ENCODE results near the gene LILRB2.

LILRB2 gene

DNA sequence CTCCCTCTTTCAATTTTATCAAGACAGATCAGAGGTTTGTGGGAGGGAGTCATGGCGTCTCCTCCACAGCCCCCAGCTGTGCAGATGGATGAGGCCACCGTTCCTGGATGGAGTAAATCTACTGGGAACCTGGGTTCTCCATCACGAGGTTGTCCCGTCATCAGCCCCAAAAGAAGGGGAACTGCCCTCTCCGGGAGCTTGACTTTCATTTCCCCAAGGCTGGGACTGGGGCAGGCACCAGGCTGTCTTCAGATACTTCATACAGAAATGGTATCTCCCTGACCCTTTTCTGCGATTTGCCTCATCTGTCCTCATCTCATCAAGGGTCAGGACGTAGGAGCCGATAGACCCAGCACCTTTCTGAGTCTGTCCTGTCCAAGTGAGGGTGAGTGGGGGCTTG lies 9.8 kb downstream of the LILRB2 start:
- H3K4me1 ChIP-seq (ENCODE audit: control insufficient read depth, insufficient read depth, low read length) = no peaks in the 10 kb centered on the region
- H3K27ac ChIP-seq (ENCODE audit: low read depth, low read length) = no peak overlapping the region
- no peaks in the 10 kb centered on the region for H3K36me3 ChIP-seq (ENCODE audit: control insufficient read depth, insufficient read depth, low read length)
- no peak overlapping the region for H3K4me3 ChIP-seq (ENCODE audit: low read depth, low read length)
- H3K27me3 ChIP-seq (ENCODE audit: control insufficient read depth, insufficient read depth, low read length) = no peaks in the 10 kb centered on the region; the same call in 1 of the 2 replicates
- no peaks in the 10 kb centered on the region for H3K9me3 ChIP-seq (ENCODE audit: control insufficient read depth, insufficient read depth, low read length)
- H3K9ac ChIP-seq (ENCODE audit: low read depth, low read length) = no peak overlapping the region

DNA sequence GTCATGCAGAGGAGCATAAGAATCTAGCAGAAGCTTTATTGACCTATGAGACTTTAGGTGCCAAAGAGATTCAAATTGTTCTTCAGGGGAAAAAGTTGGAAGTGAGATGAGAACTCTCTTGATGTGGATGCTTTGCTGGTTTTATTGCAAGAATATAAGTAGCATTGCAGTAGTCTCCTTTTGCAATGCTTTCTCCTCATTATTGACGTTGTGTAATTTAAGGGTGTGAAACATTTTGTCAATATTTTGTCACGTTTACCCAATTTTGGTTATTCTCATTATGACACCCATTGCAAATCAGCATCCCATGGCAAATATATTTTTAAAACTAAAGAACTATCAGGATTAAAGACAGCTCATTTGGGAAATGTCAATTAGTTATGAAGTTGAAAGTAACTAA lies 12.0 kb downstream of the LILRB2 start:
- H3K9me3 ChIP-seq (ENCODE audit: control insufficient read depth, insufficient read depth, low read length) = no peaks in the 10 kb centered on the region
- H3K9ac ChIP-seq (ENCODE audit: low read depth, low read length) = no peak overlapping the region
- no peaks in the 10 kb centered on the region for H3K4me1 ChIP-seq (ENCODE audit: control insufficient read depth, insufficient read depth, low read length)
- H3K36me3 ChIP-seq (ENCODE audit: control insufficient read depth, insufficient read depth, low read length) = no peaks in the 10 kb centered on the region
- no peaks in the 10 kb centered on the region; the same call in 1 of the 2 replicates for H3K27me3 ChIP-seq (ENCODE audit: control insufficient read depth, insufficient read depth, low read length)
- H3K27ac ChIP-seq (ENCODE audit: low read depth, low read length) = no peak overlapping the region
- no peak overlapping the region for H3K4me3 ChIP-seq (ENCODE audit: low read depth, low read length)

DNA sequence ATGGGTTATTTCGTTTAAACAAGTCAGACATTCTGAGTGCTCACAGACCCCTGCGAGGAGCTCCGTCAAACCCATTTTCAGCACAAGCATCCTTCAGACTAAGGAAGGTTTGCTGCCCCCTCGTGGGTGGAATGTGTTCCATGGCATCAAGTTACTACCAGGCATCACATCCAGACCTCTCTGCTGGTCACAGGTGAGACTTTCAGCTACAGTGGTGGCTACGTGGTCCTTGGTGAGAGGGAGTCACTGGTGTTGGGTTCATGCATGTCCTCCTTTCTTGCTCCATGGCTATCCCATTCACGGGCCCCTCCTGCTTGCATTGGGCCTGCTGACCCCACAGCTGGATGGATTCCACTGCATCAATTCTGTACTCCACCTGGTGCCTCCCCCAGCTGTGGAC lies 14.8 kb downstream of the LILRB2 start:
- no peaks in the 10 kb centered on the region; the same call in none of the 2 replicates for H3K27me3 ChIP-seq (ENCODE audit: control insufficient read depth, insufficient read depth, low read length)
- no peaks in the 10 kb centered on the region for H3K4me1 ChIP-seq (ENCODE audit: control insufficient read depth, insufficient read depth, low read length)
- no peak overlapping the region for H3K9ac ChIP-seq (ENCODE audit: low read depth, low read length)
- no peaks in the 10 kb centered on the region for H3K9me3 ChIP-seq (ENCODE audit: control insufficient read depth, insufficient read depth, low read length)
- no peak overlapping the region for H3K4me3 ChIP-seq (ENCODE audit: low read depth, low read length)
- H3K36me3 ChIP-seq (ENCODE audit: control insufficient read depth, insufficient read depth, low read length) = no peaks in the 10 kb centered on the region
- H3K27ac ChIP-seq (ENCODE audit: low read depth, low read length) = no peak overlapping the region

DNA sequence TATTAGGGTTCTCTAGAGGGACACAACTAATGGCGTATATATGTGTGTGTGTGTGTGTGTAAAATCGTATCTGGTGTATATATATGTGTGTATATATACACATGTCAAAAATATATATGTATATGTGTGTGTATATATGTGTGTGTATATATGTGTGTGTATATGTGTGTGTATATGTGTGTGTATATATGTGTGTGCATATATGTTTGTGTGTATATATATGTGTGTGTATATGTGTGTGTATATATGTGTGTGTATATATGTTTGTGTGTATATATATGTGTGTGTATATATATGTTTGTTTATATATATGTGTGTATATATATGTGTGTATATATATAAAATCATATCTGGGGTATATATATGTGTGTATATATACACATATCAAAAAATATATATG lies 18.4 kb downstream of the LILRB2 start:
- Histone ChIP-seq H3K36me3 (ENCODE audit: control insufficient read depth, insufficient read depth, low read length) (no peaks in the 10 kb centered on the region), H3K9me3 (ENCODE audit: control insufficient read depth, insufficient read depth, low read length) (no peaks in the 10 kb centered on the region), H3K4me1 (ENCODE audit: control insufficient read depth, insufficient read depth, low read length) (no peaks in the 10 kb centered on the region), H3K27me3 (ENCODE audit: control insufficient read depth, insufficient read depth, low read length) (no peaks in the 10 kb centered on the region; the same call in 1 of the 2 replicates), H3K4me3 (ENCODE audit: low read depth, low read length) (no peak overlapping the region), H3K9ac (ENCODE audit: low read depth, low read length) (no peak overlapping the region), H3K27ac (ENCODE audit: low read depth, low read length) (no peak overlapping the region)

DNA sequence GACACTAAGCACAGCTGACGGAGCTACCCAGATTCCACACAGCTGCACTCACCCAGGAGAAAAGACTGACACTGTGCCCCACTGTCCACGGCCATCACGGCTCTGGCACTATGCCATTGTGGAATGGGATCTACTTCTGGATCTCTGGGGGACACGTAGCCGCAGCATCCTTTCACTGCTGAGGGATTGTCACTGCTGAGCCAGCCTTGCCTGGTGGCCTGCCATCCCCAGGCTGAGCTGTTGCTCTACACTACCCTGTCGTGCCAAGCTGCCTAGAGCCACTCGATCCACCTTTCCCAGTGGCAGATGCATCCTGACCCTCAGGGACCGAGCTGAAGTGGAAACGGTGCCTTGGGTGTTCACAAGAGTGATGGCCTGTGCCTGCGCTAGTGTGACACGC lies 18.8 kb downstream of the LILRB2 start:
- H3K9ac ChIP-seq (ENCODE audit: low read depth, low read length) = no peak overlapping the region
- no peaks in the 10 kb centered on the region for H3K9me3 ChIP-seq (ENCODE audit: control insufficient read depth, insufficient read depth, low read length)
- no peaks in the 10 kb centered on the region for H3K4me1 ChIP-seq (ENCODE audit: control insufficient read depth, insufficient read depth, low read length)
- no peak overlapping the region for H3K4me3 ChIP-seq (ENCODE audit: low read depth, low read length)
- H3K36me3 ChIP-seq (ENCODE audit: control insufficient read depth, insufficient read depth, low read length) = no peaks in the 10 kb centered on the region
- no peaks in the 10 kb centered on the region; the same call in 1 of the 2 replicates for H3K27me3 ChIP-seq (ENCODE audit: control insufficient read depth, insufficient read depth, low read length)
- no peak overlapping the region for H3K27ac ChIP-seq (ENCODE audit: low read depth, low read length)

DNA sequence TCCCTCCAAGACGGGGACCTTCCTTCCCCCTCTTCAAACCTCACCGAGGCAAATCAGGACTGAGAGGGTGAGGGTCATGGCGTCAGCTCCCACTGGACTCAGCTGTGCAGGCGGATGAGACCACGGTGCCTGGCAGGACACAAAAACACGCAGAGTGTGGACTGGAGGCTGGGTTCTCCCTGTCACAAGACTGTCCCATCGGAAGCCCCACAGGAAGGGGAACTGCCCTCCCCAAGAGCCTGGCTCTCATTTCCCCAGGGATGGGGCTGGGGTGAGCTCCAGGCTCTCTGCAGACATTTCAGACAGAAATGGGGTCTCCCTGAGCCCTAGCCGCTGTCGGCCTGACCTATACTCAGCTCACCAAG lies 23.8 kb downstream of the LILRB2 start, which contains the start of gene LILRB5:
LILRB5 (minus strand) TSS at position 158 of the 365 bp plus-strand sequence; CDS start at position 78, 80 bp downstream.
- Histone ChIP-seq H3K9me3 (ENCODE audit: control insufficient read depth, insufficient read depth, low read length) (no peaks in the 10 kb centered on the region), H3K9ac (ENCODE audit: low read depth, low read length) (no peak within 1 kb of the TSS), H3K36me3 (ENCODE audit: control insufficient read depth, insufficient read depth, low read length) (no peaks in the 10 kb centered on the region), H3K27ac (ENCODE audit: low read depth, low read length) (no peak within 1 kb of the TSS), H3K27me3 (ENCODE audit: control insufficient read depth, insufficient read depth, low read length) (no peaks in the 10 kb centered on the region; the same call in 1 of the 2 replicates), H3K4me3 (ENCODE audit: low read depth, low read length) (no peak within 1 kb of the TSS), H3K4me1 (ENCODE audit: control insufficient read depth, insufficient read depth, low read length) (peaks cover 7% of the 10 kb centered on the region; the same call in 1 of the 2 replicates)

DNA sequence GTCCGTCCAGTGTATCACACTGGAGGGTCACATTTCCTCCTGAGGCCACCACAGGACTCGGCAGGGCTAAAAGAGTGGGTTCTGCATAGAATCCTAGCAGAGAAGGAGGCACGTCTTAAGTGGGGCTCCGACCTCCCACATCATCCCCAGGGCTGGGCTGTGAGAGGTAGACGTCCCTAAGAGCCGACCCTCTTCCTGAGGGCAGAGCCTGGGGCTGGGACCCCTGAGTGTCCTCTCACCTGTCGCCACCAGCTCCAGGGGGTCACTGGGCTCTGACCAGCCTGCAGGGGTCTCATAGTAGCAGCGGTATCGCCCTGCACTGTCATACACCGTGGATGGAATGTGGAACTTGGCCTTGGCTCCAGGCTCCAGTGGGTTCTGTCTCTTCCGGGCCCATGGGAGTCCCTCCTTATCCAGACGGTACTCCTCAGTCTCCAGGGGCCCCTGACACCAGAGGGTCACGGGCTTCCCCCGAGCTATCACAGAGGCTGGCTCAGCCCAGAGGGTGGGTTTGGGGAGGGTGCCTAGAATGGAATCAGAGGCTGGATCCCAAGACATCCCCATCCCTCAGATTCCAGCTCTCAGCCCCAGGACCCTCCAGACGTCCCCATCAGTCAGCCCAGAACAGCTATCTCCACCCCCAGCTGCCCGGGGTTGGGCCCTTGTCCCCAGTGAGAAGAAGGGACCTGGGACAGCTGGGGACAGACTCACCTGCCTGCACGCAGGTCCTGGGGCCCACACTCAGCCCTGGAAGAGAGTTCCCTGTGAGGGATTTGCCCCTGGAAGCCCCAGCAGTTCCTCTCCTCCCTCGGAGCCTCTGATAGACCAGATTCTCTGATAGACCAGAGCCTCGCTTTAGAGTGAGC lies 24.4 kb downstream of the LILRB2 start:
- Histone ChIP-seq H3K4me1 (ENCODE audit: control insufficient read depth, insufficient read depth, low read length) (peaks cover 7% of the 10 kb centered on the region; the same call in 1 of the 2 replicates), H3K27me3 (ENCODE audit: control insufficient read depth, insufficient read depth, low read length) (no peaks in the 10 kb centered on the region; the same call in 1 of the 2 replicates), H3K27ac (ENCODE audit: low read depth, low read length) (no peak overlapping the region), H3K9ac (ENCODE audit: low read depth, low read length) (no peak overlapping the region), H3K36me3 (ENCODE audit: control insufficient read depth, insufficient read depth, low read length) (no peaks in the 10 kb centered on the region), H3K4me3 (ENCODE audit: low read depth, low read length) (no peak overlapping the region), H3K9me3 (ENCODE audit: control insufficient read depth, insufficient read depth, low read length) (no peaks in the 10 kb centered on the region)

DNA sequence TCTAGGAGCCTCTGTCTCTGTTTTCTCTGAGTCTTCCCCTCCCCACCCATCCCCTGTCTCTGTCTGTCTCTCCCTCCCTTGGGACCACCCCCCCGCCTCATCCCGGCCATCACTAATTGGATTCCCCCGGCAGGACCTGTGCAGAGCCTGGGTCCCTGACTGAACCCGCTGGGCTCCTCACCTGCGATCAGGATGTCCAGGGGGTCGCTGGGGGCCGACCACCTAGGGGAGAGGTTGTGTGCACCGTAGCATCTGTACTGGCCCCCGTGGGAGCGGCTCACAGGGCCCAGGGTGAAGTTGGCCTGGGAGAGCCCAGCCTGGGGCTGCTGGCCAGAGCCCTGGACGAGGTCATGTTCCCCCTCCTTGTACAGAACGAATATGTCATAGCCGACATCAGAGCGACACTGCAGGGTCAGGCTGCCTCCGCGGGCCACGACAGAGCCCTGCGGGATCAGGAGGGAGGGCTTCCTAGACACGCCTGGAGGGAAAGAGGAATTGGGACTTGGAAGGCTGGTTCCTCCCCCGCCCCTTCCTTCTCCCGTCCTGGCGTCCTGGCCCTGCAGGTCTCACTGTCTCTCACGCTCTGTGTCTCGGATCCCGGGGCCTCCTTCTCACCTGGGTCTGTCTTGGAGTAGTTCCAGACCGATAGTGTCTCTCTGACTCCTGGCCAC lies 25.7 kb downstream of the LILRB2 start:
- no peaks in the 10 kb centered on the region; the same call in 1 of the 2 replicates for H3K27me3 ChIP-seq (ENCODE audit: control insufficient read depth, insufficient read depth, low read length)
- no peaks in the 10 kb centered on the region for H3K9me3 ChIP-seq (ENCODE audit: control insufficient read depth, insufficient read depth, low read length)
- H3K9ac ChIP-seq (ENCODE audit: low read depth, low read length) = no peak overlapping the region
- H3K4me3 ChIP-seq (ENCODE audit: low read depth, low read length) = no peak overlapping the region
- H3K4me1 ChIP-seq (ENCODE audit: control insufficient read depth, insufficient read depth, low read length) = peaks cover 7% of the 10 kb centered on the region; the same call in 1 of the 2 replicates
- no peaks in the 10 kb centered on the region for H3K36me3 ChIP-seq (ENCODE audit: control insufficient read depth, insufficient read depth, low read length)
- H3K27ac ChIP-seq (ENCODE audit: low read depth, low read length) = no peak overlapping the region

DNA sequence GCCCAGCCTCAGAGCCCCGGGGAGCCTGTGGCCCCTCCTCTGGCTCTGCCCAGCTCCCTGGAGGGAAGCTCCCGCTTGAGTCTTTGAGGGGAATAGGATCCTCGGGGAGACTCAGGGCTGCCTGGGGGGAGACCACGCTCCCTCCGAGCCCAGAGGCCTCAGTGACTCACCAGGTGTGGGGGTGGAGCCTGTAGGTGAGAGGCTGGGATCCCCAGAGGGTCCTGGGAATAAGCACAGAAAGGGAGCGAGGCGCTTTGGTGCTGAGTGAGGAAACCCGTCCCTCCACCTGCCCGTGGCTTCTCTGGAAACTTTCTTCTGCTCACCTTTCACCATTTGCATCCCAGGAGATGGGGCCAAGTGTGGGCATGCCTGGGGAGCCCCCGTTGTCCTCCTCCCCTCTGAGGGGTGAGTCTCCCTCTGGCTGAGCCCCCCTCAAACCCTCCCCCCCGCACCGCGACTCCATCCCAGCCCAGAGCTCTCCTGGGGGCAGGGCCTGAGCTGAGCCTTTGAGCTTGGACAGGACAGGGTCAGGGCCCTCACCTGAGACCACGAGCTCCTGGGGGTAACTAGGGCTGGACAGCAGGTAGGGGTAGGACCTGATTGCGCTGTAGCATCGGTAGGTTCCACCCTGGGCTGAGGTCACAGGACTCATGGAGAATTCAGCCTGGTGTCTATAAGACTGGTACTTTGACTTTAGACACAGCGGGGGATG lies 26.6 kb downstream of the LILRB2 start:
- H3K9ac ChIP-seq (ENCODE audit: low read depth, low read length) = no peak overlapping the region
- no peak overlapping the region for H3K4me3 ChIP-seq (ENCODE audit: low read depth, low read length)
- H3K4me1 ChIP-seq (ENCODE audit: control insufficient read depth, insufficient read depth, low read length) = peaks cover 7% of the 10 kb centered on the region; the same call in 1 of the 2 replicates
- no peak overlapping the region for H3K27ac ChIP-seq (ENCODE audit: low read depth, low read length)
- no peaks in the 10 kb centered on the region for H3K36me3 ChIP-seq (ENCODE audit: control insufficient read depth, insufficient read depth, low read length)
- no peaks in the 10 kb centered on the region for H3K9me3 ChIP-seq (ENCODE audit: control insufficient read depth, insufficient read depth, low read length)
- H3K27me3 ChIP-seq (ENCODE audit: control insufficient read depth, insufficient read depth, low read length) = no peaks in the 10 kb centered on the region; the same call in 1 of the 2 replicates

DNA sequence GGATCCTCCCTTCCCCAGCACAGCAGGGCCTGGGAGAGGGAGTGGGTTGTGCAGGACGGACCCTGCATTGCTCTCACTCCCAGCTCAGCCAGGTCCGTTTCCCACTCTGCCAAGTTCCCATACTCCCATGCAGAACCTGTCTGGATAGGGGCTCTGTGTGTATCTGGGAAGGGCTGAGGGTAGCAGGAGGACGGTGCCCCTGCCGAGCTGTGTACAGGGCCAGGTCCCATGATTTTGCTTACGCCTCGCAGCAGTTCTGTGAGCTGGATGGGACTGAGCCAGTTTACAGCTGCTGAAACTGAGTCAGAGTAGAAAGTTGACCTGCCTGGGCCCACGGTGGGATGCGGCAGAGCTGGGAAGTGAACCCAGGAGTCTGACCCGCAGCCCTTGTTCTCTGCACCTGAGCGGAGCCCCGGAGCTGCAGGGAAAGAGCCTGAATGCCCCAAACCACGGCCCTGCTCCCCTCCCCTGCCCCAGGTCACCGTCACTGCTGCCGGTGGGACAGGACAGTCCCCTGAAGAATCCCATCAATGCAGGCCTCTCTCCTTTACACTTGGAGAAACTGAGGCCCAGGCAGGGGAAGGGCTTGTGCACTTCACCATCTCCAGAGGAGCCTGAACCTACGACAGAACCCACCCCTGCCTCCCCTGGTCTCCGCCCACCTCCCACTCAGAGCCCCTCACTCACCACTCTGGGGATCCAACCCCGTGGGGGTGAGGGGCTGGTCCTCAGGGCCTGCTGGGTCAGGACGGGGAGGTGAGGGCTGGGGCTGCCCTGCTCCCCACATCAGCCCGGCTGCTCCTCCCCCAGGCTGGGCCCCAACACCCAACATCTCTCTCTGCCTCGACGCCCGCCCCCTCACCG lies 27.3 kb downstream of the LILRB2 start:
- no peak overlapping the region for H3K27ac ChIP-seq (ENCODE audit: low read depth, low read length)
- H3K4me1 ChIP-seq (ENCODE audit: control insufficient read depth, insufficient read depth, low read length) = peaks cover 7% of the 10 kb centered on the region; the same call in 1 of the 2 replicates
- no peaks in the 10 kb centered on the region for H3K36me3 ChIP-seq (ENCODE audit: control insufficient read depth, insufficient read depth, low read length)
- H3K9me3 ChIP-seq (ENCODE audit: control insufficient read depth, insufficient read depth, low read length) = no peaks in the 10 kb centered on the region
- no peak overlapping the region for H3K9ac ChIP-seq (ENCODE audit: low read depth, low read length)
- no peaks in the 10 kb centered on the region; the same call in 1 of the 2 replicates for H3K27me3 ChIP-seq (ENCODE audit: control insufficient read depth, insufficient read depth, low read length)
- no peak overlapping the region for H3K4me3 ChIP-seq (ENCODE audit: low read depth, low read length)

Data from HUES48 (cell line).